MM.1S (cell line): ENCODE measurements around the gene FAM20C.

ENCODE experiments used
- DNase-seq: peaks from one replicate; pipeline ENCODE4 v3.0.0-alpha.2; 2015
- H2AFZ ChIP-seq: fragments of 300-600 bp; sonication (generic); 2 replicates; pipeline ENCODE4 v1.6.0; 2016; ENCODE audit warnings: antibody characterized with exemption, low read length
- H3F3A ChIP-seq: fragments of 300-600 bp; sonication (generic); 2 replicates; pipeline ENCODE4 v1.6.1; 2016; ENCODE audit warnings: mild to moderate bottlenecking, antibody characterized with exemption, low read length, moderate library complexity, mixed read lengths; ENCODE audit not compliant: insufficient read depth
- H3K27ac ChIP-seq: fragments of 300-600 bp; sonication (generic); 2 replicates; pipeline ENCODE4 v1.5.1; 2016; ENCODE audit warnings: mild to moderate bottlenecking, low read length
- H3K27me3 ChIP-seq: fragments of 300-600 bp; sonication (generic); replicated peaks from 2 replicates; pipeline ENCODE4 v1.6.0; 2016; ENCODE audit warnings: low read length; ENCODE audit not compliant: insufficient read depth
- H3K36me3 ChIP-seq: fragments of 300-600 bp; sonication (generic); replicated peaks from 2 replicates; pipeline ENCODE4 v1.6.1; 2016; ENCODE audit warnings: mild to moderate bottlenecking, low read length, mixed read lengths; ENCODE audit not compliant: insufficient read depth
- H3K4me1 ChIP-seq: fragments of 300-600 bp; sonication (generic); 2 replicates; pipeline ENCODE4 v1.6.1; 2016; ENCODE audit warnings: low read length, mixed read lengths
- H3K4me2 ChIP-seq: fragments of 300-600 bp; sonication (generic); 2 replicates; pipeline ENCODE4 v1.6.0; 2016; ENCODE audit warnings: low read depth, low read length
- H3K4me3 ChIP-seq: fragments of 300-600 bp; sonication (generic); 2 replicates; pipeline ENCODE4 v1.5.1; 2016; ENCODE audit warnings: low read length, mixed read lengths
- H3K79me2 ChIP-seq: fragments of 300-600 bp; sonication (generic); 2 replicates; pipeline ENCODE4 v1.6.1; 2016; ENCODE audit warnings: mixed run types, low read length, mixed read lengths
- H3K9ac ChIP-seq: fragments of 300-600 bp; sonication (generic); 2 replicates; pipeline ENCODE4 v1.6.1; 2016; ENCODE audit warnings: low read length, mixed read lengths
- H3K9me2 ChIP-seq: fragments of 300-600 bp; sonication (generic); replicated peaks from 2 replicates; pipeline ENCODE4 v1.6.1; 2016; ENCODE audit warnings: mild to moderate bottlenecking, low read length, mixed read lengths; ENCODE audit not compliant: insufficient read depth
- H3K9me3 ChIP-seq: fragments of 300-600 bp; sonication (generic); replicated peaks from 2 replicates; pipeline ENCODE4 v1.6.1; 2016; ENCODE audit warnings: mild to moderate bottlenecking, low read length, mixed read lengths; ENCODE audit not compliant: insufficient read depth
- H4K20me1 ChIP-seq: fragments of 300-600 bp; sonication (generic); 2 replicates; pipeline ENCODE4 v1.6.1; 2016; ENCODE audit warnings: mild to moderate bottlenecking, low read length, moderate library complexity, mixed read lengths; ENCODE audit not compliant: insufficient read depth
- CTCF ChIP-seq: fragments of 300-600 bp; sonication (generic); IDR thresholded peaks from 2 replicates; pipeline ENCODE4 v1.5.1; 2016; ENCODE audit warnings: antibody characterized with exemption, low read length, mixed read lengths
- EZH2 ChIP-seq: fragments of 300-600 bp; sonication (generic); optimal IDR thresholded peaks from 2 replicates; pipeline ENCODE3; 2017; ENCODE audit warnings: low read depth, mild to moderate bottlenecking, antibody characterized with exemption, low read length, mixed read lengths
- EZH2phosphoT487 ChIP-seq: fragments of 300-600 bp; sonication (generic); IDR thresholded peaks from 2 replicates; pipeline ENCODE4 v1.6.1; 2018; ENCODE audit warnings: antibody characterized with exemption, low read length

FAM20C gene

GRCh38 chr7:303425-303824, 111.1 kb downstream of the FAM20C start:
- Histone ChIP-seq H3K36me3 (no peaks in the 10 kb centered on the region), H4K20me1 (no peaks in the 10 kb centered on the region), H3K27ac (no peak overlapping the region), H3K9me2 (no peaks in the 10 kb centered on the region), H3K79me2 (no peaks in the 10 kb centered on the region), H3K9ac (no peak overlapping the region), H3K27me3 (no peaks in the 10 kb centered on the region), H3K4me3 (no peak overlapping the region), H3K4me2 (no peak overlapping the region), H3F3A (no peaks in the 10 kb centered on the region), H2AFZ (no peak overlapping the region), H3K9me3 (no peaks in the 10 kb centered on the region), H3K4me1 (no peaks in the 10 kb centered on the region)
- DNase-seq: no peak
- TF ChIP-seq EZH2phosphoT487: no peak
- TF ChIP-seq EZH2: no peak
- TF ChIP-seq CTCF: no peak

DNA sequence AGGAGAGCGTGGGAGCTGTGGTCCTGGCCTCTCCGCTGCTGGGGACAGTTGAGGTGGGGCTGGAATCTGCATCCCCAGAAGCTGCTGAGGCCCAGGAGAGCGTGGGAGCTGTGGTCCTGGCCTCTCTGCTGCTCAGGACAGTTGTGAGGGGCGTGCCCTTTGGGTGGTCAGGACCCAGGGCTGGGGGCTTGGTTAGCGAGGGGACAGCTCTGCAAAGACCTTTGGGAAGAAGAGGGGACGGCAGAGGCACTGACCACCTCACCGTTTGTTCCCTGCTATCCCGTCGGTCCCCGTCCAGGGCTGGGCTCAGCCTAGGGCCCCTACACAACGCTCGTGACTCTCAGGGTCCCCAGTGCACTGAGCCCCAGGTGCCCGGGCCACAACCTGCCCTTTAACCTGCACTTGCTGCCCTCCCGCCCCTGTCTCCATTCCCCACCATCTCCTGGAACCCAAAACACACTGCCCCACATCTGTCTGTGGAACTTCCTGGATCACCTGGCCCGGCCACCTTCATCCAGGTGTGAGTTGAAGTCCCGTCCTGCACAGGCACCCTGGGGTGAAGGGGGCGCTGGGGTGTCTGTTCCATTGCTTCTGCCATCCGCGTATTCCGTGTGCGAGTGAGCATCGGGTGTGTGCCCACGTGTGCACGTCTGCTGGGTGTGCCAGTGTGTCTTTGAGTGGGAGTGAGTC, 111.7 kb downstream of the FAM20C start:
- Histone ChIP-seq H3K4me3 (no peak overlapping the region), H3K36me3 (no peaks in the 10 kb centered on the region), H3F3A (no peaks in the 10 kb centered on the region), H3K4me2 (no peak overlapping the region), H3K9me3 (no peaks in the 10 kb centered on the region), H2AFZ (no peak overlapping the region), H3K4me1 (no peaks in the 10 kb centered on the region), H4K20me1 (no peaks in the 10 kb centered on the region), H3K27me3 (no peaks in the 10 kb centered on the region), H3K79me2 (no peaks in the 10 kb centered on the region), H3K9me2 (no peaks in the 10 kb centered on the region), H3K27ac (no peak overlapping the region), H3K9ac (no peak overlapping the region)
- no peak for DNase-seq
- TF ChIP-seq EZH2 (no peak), EZH2phosphoT487 (no peak), CTCF (no peak)

DNA sequence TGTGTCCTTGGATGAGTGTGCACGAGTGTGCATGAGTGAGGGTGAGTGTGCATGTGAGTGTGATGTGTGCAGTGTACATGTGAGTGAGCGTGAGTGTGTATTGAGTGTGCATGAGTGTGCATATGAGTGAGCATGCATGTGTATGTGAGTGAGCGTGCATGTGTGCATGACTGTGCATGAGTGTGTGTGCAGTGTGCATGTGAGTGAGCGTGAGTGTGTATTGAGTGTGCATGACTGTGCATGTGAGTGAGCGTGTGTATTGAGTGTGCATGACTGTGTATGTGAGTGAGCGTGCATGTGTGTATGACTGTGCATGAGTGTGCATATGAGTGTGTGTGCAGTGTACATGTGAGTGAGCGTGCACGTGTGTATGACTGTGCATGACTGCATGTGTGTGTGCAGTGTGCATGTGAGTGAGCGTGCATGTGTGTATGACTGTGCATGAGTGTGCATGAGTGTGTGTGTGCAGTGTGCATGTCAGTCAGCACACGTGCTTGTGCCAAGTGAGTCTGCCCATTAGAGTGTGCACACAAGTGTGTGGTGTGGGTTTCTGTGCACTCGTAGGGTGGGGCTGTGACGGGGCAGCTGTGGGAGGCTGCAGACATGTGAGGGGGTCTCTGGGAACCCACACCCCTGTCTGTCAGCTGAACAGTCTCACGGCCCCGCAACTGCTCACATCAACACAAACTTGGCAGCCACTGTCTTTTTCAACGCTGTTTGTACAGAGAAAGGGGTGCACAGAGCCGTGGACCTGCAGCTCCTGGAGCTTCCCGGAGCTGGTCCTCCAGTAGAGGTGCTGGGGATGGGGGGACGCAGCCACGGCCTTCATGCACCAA, 112.4 kb downstream of the FAM20C start:
- Histone ChIP-seq H3K9me3 (no peaks in the 10 kb centered on the region), H3K79me2 (no peaks in the 10 kb centered on the region), H3K9ac (no peak overlapping the region), H3K27me3 (no peaks in the 10 kb centered on the region), H4K20me1 (no peaks in the 10 kb centered on the region), H2AFZ (no peak overlapping the region), H3K27ac (no peak overlapping the region), H3K9me2 (no peaks in the 10 kb centered on the region), H3K4me1 (no peaks in the 10 kb centered on the region), H3K36me3 (no peaks in the 10 kb centered on the region), H3K4me2 (no peak overlapping the region), H3F3A (no peaks in the 10 kb centered on the region), H3K4me3 (no peak overlapping the region)
- TF ChIP-seq CTCF (no peak), EZH2phosphoT487 (no peak)
- no peak for DNase-seq
